LoVo (cell line): ENCODE results near the gene EDA.

Experiments
- DNase-seq: peaks from one replicate; pipeline ENCODE4 v3.0.0-alpha.2; 2016; ENCODE audit warnings: low spot score

The EDA gene

DNA sequence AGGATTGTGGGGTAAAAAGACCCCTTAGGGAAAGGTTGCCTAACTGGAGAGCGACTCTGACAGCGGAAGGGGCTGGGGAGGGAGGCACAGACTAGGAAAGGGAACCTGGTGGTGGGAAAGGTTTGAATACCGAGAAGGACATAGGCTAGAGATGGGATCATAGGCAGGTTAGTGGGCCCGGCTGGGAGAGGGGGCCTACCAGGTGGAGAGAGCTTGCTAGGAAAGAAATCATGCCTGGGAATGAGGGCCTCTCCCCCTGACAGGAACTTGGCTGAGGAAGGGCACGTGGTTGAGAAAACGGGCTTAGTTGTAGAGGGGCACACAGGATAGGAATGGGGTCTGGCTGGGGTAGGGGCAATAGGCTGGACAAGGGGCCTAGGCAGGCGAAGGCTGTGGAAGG lies 450.7 kb downstream of the EDA start:
- DNase-seq = no peak

DNA sequence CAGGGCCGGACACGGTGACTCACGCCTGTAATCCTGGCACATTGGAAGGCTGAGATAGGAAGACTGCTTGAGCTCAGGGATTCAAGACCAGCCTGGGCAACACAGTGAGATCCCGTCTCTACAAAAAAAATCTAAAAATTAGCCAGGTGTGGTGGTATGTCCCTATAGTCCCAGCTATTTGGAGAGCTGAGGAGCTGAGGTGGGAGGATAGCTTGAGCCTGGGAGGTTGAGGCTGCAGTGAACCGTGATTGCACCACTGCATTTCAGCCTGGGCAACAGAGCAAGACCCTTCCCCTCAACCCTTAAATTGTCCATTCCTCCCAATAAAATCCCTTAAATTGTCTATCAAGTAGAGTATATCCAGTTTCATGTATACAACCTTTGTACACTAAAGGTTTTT lies 463.4 kb downstream of the EDA start:
- no peak for DNase-seq

DNA sequence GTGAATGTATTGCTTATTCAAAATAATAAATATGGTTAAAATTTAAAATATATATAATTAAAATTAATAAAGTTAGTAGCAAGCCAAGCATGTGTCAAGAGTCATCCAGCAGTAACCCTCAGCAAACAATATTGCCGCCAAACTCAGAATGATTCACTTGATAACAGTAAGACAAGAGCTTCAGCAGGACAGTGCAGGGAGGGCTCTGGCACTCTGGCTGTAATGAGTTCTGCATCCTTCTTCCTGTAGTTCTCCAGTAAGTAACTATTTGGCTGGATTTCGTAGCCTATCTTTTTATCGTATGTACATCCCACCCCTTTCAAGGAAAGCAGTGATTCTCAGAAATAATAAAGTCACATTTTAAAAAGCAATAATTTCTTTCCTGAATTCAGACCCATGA lies 464.0 kb downstream of the EDA start:
- DNase-seq = no peak

DNA sequence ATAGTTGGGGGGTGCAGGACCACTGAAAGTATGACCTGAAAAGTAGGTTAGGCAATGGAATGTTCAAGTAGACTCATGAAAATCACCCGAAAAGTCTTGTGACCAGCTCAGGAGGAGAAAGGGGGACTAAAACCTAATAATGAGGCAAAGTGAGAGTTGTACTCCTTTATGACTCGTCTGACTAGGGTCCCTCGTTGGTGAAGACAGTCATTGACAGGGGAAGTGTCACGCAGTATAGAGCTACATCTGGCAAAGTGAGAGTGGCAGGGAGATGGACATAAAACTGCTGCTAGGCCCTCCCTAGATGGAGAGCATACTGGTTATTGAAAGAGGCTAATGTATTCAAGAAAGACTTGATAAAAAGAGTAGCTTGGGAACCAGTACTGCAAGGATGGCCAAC lies 466.8 kb downstream of the EDA start:
- no peak for DNase-seq

DNA sequence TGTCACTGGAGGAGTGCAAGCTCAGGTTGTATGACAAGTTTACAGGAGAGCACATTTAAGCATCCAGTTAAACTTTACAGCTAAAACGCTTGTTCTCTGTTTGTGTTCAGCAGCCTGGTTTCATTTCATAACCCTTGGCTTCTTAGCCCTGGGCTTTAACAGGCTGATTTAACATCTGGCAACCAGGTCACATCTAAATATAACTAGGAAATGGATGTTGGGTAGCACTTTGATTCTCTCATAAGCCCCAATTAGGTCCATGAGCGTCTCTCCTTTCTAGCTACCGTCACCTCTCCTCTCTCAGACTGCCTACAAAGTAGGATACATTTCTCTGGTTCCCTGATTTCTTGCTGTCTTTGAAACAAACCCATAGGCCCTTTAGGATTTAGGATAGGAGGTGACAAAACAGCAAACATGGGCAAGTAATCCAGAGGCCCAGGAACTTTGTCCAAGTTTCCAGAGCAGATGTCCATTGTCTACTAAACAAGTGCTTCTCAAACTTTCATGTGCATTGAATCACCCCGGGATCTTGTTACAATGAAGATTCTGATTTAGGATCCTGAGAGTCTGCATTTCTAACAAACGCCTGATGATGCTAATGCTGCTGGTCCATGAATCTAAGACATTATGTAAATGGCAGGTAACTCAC lies 468.8 kb downstream of the EDA start:
- no peak for DNase-seq

DNA sequence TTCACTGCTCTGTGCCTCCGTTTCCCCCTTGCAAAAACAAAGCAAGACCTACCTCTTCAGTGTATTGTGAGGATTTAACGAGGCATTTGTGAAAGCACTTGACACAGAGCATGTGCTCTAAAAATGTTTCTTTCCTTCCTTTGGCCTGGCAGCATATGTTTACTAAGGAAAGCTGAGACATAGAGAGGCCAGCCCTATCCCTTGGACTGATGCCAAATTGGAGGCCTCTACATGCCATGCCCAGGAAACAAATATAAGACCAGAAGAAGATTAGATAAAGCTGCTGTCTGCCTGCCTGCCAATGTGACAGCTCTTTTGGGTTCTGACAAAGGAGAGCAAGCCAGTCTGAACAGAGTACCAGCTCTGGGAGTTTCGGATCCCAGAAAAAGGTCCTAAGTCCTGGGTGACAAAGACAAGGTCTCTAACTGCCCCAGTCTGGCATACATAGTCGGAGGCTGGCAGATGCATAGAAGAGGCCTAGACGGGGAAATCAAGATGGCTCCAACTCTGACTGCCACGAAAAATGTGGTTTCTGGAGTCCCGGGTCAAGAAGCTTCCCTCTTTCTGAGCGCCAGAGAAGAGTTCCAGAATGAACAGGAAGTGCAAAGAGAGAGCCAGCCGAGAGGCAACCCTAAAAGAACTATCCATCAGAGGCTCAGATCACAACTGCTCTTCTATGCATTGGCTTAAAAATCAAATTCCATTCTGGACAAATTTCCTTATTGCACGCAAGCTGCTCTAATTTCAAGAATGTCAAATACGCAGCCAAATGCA lies 472.1 kb downstream of the EDA start:
- DNase-seq = peak; percentile 7

DNA sequence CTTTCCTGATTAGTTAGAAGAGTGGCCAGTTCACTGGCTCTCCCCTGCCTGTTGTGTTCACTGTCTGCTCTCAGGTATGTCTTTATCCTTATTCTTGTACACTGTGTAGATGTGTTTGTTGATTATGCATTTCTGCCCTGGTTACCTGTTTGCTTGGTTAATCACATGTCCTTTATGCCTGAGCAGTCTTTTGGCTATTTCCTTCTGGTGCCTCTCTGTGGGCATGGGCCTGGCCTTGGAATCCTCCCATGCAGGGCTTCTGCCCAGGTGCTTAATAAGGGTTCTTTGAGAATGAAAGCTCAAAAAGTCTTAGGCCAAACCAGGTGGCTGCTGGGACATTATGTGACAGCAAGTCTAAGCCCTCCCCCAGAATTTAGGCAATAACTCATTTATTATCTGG lies 472.8 kb downstream of the EDA start:
- DNase-seq = no peak
